Astrocyte of the spinal cord (primary cell): Measurements from ENCODE around the gene MBD3L2.
"Not testable (repeated sequence)": the region's sequence is repeated elsewhere in the genome, so short reads cannot be mapped to it uniquely, and the experiment has no call there.

ENCODE experiments used
- DNase-seq: peaks from one replicate; pipeline ENCODE4 v3.0.0; 2011; ENCODE audit warnings: low read depth, low spot score
- H3K4me3 ChIP-seq: 2 replicates; pipeline ENCODE4 v1.5.1; 2011; ENCODE audit warnings: low read depth, mild to moderate bottlenecking, low read length, moderate library complexity
- in situ Hi-C: cut with HindIII; loops from 2 replicates; pipeline ENCODE4 v1.10.0; 2017; ENCODE audit warnings: low sequenced_read_pairs
- TF ChIP-seq, protein P1 (sequence below): IDR thresholded peaks from 2 replicates; pipeline ENCODE4 v1.5.1; 2012; ENCODE audit warnings: low read depth, mild to moderate bottlenecking, low read length, inconsistent platforms

Gene MBD3L2

DNA sequence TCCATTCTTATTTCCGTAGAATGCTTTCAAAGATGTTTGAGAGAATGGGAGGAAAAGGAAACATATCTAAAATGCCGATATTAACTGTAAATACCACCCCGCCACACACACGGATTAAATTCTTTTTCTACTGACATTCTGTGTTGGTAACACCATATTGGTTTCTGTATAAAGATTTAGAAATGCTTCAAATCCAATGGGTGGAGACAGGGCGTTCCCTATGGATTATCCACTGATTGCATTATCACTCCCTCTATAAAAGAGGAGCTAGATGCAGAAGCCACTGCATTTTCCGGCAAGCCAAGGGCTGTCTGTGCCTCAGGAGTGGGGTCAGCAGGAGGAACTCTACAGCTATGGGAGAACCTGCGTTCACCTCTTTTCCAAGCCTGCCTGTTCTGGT lies at the start of gene MBD3L2:
Gene MBD3L2 (plus strand): TSS at position 301 of the 400 bp plus-strand sequence. CDS start 53 bp downstream, at position 354.
- H3K4me3 ChIP-seq, in situ Hi-C loops, DNase-seq: not testable (repeated sequence)

DNA sequence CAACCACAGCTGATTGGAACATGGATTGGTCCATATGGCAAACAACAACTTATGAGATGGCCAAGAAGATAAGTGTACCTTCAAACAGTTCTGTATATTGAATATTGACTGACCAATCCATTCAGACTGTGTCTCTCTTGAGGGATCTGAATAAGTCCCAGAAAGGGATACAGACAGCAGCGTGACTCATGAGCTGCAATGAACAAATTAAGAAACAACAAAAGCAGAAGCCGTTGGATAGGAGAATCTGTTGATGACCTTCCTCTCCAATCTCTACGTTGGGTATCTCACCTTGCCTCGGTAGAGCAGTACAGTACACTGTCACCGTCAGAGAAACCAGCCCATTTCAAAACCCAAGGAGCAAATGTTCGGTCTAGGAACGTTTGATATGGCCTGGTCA lies 49.2 kb upstream of the MBD3L2 start:
- TF ChIP-seq, protein P1, sequence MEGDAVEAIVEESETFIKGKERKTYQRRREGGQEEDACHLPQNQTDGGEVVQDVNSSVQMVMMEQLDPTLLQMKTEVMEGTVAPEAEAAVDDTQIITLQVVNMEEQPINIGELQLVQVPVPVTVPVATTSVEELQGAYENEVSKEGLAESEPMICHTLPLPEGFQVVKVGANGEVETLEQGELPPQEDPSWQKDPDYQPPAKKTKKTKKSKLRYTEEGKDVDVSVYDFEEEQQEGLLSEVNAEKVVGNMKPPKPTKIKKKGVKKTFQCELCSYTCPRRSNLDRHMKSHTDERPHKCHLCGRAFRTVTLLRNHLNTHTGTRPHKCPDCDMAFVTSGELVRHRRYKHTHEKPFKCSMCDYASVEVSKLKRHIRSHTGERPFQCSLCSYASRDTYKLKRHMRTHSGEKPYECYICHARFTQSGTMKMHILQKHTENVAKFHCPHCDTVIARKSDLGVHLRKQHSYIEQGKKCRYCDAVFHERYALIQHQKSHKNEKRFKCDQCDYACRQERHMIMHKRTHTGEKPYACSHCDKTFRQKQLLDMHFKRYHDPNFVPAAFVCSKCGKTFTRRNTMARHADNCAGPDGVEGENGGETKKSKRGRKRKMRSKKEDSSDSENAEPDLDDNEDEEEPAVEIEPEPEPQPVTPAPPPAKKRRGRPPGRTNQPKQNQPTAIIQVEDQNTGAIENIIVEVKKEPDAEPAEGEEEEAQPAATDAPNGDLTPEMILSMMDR: no peak
- in situ Hi-C loops: no loop called here
- no peak for DNase-seq
- H3K4me3 ChIP-seq: no peak overlapping the region

DNA sequence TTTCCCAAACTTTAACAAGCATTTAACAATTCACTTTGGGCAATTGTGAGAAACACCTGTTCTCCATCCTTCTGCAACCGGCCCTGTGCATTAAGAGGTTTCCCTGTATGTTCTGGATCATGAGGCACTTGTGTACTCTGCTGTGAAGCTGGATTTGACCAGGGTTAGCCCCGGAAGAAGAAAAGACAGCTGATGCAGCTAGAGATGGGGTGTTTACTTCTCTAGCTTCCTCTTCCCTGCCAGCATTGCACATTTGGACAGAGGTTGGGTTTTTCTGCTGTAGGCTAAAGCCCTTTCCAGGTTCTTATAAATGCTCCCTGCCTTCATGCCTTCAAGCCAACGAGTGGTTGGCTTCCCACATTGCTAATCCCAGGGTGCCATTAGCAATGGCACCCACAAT lies 48.8 kb upstream of the MBD3L2 start:
- in situ Hi-C loops: no loop called here
- DNase-seq: no peak
- TF ChIP-seq, protein P1: no peak
- no peak overlapping the region for H3K4me3 ChIP-seq

GRCh38 chr19:7000816-7001215 lies 48.3 kb upstream of the MBD3L2 start:
- no peak for DNase-seq
- in situ Hi-C loops: no loop called here
- H3K4me3 ChIP-seq: no peak overlapping the region
- TF ChIP-seq, protein P1: no peak

GRCh38 chr19:7004313-7004931 lies 44.7 kb upstream of the MBD3L2 start:
- TF ChIP-seq, protein P1: peak; percentile 77
- H3K4me3 ChIP-seq: no peak overlapping the region
- DNase-seq: peak; percentile 36
- in situ Hi-C loops: no loop called here

GRCh38 chr19:7006135-7006704 lies 42.9 kb upstream of the MBD3L2 start:
- TF ChIP-seq, protein P1: no peak
- no peak overlapping the region for H3K4me3 ChIP-seq
- in situ Hi-C loops: no loop called here
- no peak for DNase-seq

- no peak for DNase-seq
- TF ChIP-seq, protein P1: no peak
- H3K4me3 ChIP-seq: no peak overlapping the region
- in situ Hi-C loops: no loop called here
Measured at GRCh38 chr19:7007859-7008258, 41.3 kb upstream of the MBD3L2 start.
